ENCODE measurements around the gene SYTL3. TPM values are rescaled to one million over a fixed set of nuclear protein-coding genes. Genes with fewer than 3 reads are reported as not detected.
A peak's percentile ranks its signal among the peaks of the same experiment; 100 is the strongest.
"Not testable (repeated sequence)": the region's sequence is repeated elsewhere in the genome, so short reads cannot be mapped to it uniquely, and the experiment has no call there.

The SYTL3 gene
- total RNA-seq, 1 donor = 2.2 TPM

GRCh38 chr6:158647501-158647900 lies 2.4 kb upstream of the SYTL3 start:
- Histone ChIP-seq H3K9me3 (ENCODE audit: low read depth, low read length) (no peaks in the 10 kb centered on the region), H3K27me3 (ENCODE audit: insufficient read depth, low read length) (no peaks in the 10 kb centered on the region), H3K79me2 (ENCODE audit: insufficient read depth, low read length) (peaks cover 16% of the 10 kb centered on the region), H3K36me3 (ENCODE audit: insufficient read depth, low read length) (no peaks in the 10 kb centered on the region), H4K20me1 (ENCODE audit: insufficient read depth, low read length) (peaks cover 3% of the 10 kb centered on the region), H3K4me1 (ENCODE audit: insufficient read depth, low read length) (peaks cover 32% of the 10 kb centered on the region), H3K27ac (ENCODE audit: low read depth, low read length) (peak overlapping the region; percentile 18), H2AFZ (ENCODE audit: low read length) (no peak overlapping the region), H3K4me3 (ENCODE audit: insufficient read depth, low read length) (no peak overlapping the region), H3K4me2 (ENCODE audit: insufficient read depth, low read length) (no peak overlapping the region)
- DNase-seq (ENCODE audit: insufficient read length, low spot score, missing footprints) = no peak
- no peak for TF ChIP-seq CTCF (IDR thresholded peaks at IDR 0.05; ENCODE audit: extremely low read depth, low read depth, low read length)

DNA sequence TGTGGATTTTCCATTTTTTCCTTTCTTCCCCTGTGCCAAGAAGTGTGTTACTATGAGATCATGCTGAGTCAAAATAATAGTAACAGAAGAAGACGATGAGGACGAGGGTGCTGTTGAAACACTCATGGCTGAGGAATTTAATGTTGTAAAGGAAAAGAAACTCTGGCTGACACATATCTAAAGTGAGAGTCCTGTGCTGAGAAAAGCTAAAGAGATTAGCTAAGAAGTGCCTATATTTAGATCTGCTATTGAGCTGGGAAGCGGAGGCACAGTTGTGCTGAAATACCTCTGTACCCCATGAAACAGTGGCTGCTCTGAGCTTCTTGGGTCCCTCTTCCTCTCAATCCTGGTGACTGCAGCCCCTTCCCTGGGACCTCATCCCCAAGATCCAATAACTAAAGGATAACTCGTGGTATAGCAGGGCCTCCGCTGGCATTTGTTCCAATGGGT lies 1.1 kb upstream of the SYTL3 start:
- Histone ChIP-seq H3K9me3 (ENCODE audit: low read depth, low read length) (no peaks in the 10 kb centered on the region), H3K27me3 (ENCODE audit: insufficient read depth, low read length) (no peaks in the 10 kb centered on the region), H3K79me2 (ENCODE audit: insufficient read depth, low read length) (peaks cover 7% of the 10 kb centered on the region), H4K20me1 (ENCODE audit: insufficient read depth, low read length) (no peaks in the 10 kb centered on the region), H2AFZ (ENCODE audit: low read length) (no peak overlapping the region), H3K4me2 (ENCODE audit: insufficient read depth, low read length) (peak overlapping the region; percentile 80), H3K4me3 (ENCODE audit: insufficient read depth, low read length) (peak overlapping the region; percentile 45), H3K27ac (ENCODE audit: low read depth, low read length) (peak overlapping the region; percentile 100), H3K36me3 (ENCODE audit: insufficient read depth, low read length) (no peaks in the 10 kb centered on the region), H3K4me1 (ENCODE audit: insufficient read depth, low read length) (peaks cover 23% of the 10 kb centered on the region)
- TF ChIP-seq CTCF (IDR thresholded peaks at IDR 0.05; ENCODE audit: extremely low read depth, low read depth, low read length) = no peak
- peak; percentile 89 for DNase-seq (ENCODE audit: insufficient read length, low spot score, missing footprints)

DNA sequence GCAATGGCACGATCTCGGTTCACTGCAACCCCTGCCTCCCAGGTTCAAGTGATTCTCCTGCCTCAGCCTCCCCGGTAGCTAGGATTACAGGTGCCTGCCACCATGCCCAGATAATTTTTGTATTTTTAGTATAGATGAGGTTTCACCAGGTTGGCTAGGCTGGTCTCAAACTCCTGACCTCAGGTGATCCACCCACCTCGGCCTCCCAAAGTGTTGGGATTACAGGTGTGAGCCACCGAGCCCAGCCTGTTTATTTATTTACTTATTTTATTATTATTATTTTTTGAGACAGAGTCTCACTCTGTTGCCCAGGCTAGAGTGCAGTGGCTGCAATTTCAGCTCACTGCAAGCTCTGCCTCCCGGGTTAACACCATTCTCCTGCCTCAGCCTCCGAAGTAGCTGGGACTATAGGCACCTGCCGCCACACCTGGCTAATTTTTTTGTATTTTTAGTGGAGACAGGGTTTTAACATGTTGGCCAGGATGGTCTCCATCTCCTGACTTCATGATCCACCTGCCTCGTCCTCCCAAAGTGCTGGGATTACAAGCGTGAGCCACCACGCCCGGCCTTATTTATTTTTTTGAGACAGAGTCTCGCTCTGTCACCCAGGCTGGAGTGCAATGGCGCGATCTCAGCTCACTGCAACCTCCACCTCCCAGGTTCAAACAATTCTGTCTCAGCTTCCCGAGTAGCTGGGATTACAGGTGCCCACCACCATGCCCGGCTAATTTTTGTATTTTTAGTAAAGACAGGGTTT lies 2.3 kb downstream of the SYTL3 start:
- H3K27ac ChIP-seq (ENCODE audit: low read depth, low read length); H4K20me1 ChIP-seq (ENCODE audit: insufficient read depth, low read length); H3K4me2 ChIP-seq (ENCODE audit: insufficient read depth, low read length); H3K79me2 ChIP-seq (ENCODE audit: insufficient read depth, low read length); H3K4me3 ChIP-seq (ENCODE audit: insufficient read depth, low read length); DNase-seq (ENCODE audit: insufficient read length, low spot score, missing footprints); H2AFZ ChIP-seq (ENCODE audit: low read length); H3K27me3 ChIP-seq (ENCODE audit: insufficient read depth, low read length); H3K9me3 ChIP-seq (ENCODE audit: low read depth, low read length); H3K36me3 ChIP-seq (ENCODE audit: insufficient read depth, low read length): not testable (repeated sequence)
- peaks cover 46% of the 10 kb centered on the region for H3K4me1 ChIP-seq (ENCODE audit: insufficient read depth, low read length)

- Histone ChIP-seq H3K4me3 (ENCODE audit: insufficient read depth, low read length) (no peak overlapping the region), H3K27me3 (ENCODE audit: insufficient read depth, low read length) (no peaks in the 10 kb centered on the region), H3K27ac (ENCODE audit: low read depth, low read length) (peak overlapping the region; percentile 95), H3K9me3 (ENCODE audit: low read depth, low read length) (no peaks in the 10 kb centered on the region), H3K79me2 (ENCODE audit: insufficient read depth, low read length) (no peaks in the 10 kb centered on the region), H3K36me3 (ENCODE audit: insufficient read depth, low read length) (no peaks in the 10 kb centered on the region), H2AFZ (ENCODE audit: low read length) (no peak overlapping the region), H3K4me1 (ENCODE audit: insufficient read depth, low read length) (peaks cover 50% of the 10 kb centered on the region), H3K4me2 (ENCODE audit: insufficient read depth, low read length) (no peak overlapping the region), H4K20me1 (ENCODE audit: insufficient read depth, low read length) (no peaks in the 10 kb centered on the region)
- no peak for TF ChIP-seq CTCF (IDR thresholded peaks at IDR 0.05; ENCODE audit: extremely low read depth, low read depth, low read length)
- DNase-seq (ENCODE audit: insufficient read length, low spot score, missing footprints) = no peak
Observed at GRCh38 chr6:158653577-158654354, 3.9 kb downstream of the SYTL3 start.
